Activated CD4-positive, CD25-positive, alpha-beta regulatory T cell (primary cell): ENCODE data around the gene MEI1.

Experiments
- DNase-seq, 4 experiments: peaks; one replicate each; lab custom pipeline; 2025; lab: John Stamatoyannopoulos, UW

MEI1 gene

GRCh38 chr22:41842996-41843970 lies 144.0 kb downstream of the MEI1 start:
- DNase-seq = no peak

DNA sequence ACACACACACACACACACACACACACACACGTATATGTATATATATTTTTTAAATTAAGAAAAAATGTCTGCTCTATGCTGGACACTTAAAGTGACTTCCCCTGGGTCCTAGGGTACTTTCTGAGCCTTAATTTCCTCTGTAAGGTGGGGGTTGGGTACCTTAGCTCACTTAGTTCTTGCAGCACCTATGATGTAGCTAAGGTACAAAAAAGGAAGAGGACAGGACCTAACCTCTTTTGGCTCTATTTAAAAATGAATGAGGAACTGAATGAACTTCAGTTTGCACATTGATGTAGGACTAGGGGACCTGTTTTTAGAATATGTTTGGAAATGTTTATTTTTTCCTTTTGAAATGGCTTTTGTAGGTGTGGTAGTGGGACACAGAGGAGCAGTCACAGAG lies 144.7 kb downstream of the MEI1 start:
- no peak for DNase-seq

- DNase-seq = no peak
These were observed 145.2 kb downstream of the MEI1 start for GRCh38 chr22:41844513-41844912.

DNA sequence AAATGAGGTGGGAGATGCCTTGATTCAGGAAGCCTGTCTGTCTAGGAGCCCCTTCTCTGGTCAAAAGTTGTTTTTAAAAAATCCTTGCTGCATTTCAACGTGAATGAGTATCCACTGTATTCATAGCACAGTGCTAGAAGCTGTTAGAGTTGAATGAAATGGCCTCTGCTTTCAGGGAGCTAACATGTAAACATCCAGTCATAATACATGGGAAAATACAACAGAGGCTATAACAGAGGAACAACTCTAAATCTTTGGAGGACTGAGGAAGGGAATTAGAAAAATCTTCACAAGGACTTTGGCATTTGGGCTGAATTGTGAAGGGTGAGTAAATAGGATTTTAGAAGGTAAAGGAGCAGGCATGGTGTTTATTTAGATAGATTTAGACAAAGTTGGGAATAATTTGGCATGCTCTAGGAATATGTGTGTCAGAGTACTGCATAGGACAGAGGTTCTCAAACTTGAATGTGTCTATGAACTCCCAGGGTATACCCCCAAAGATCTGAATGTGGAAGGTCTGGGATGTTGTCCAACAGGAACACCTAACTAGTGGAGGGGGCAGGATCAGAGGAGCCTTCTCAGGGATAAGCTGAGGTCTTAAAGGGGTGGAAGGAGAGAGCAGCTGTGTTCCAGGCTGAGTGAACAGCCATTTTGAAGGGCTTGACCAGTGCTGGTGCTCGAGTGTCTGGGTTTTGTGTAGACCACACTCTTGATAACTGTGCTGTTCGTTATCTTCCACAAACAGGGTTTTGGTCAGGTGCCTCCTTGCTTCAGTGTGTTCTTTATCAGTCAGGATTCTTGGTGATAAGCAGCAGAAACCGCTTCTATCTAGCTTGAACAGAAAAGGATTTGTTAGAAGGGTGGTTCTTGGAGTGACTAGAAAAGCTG lies 146.3 kb downstream of the MEI1 start:
- DNase-seq = no peak

DNA sequence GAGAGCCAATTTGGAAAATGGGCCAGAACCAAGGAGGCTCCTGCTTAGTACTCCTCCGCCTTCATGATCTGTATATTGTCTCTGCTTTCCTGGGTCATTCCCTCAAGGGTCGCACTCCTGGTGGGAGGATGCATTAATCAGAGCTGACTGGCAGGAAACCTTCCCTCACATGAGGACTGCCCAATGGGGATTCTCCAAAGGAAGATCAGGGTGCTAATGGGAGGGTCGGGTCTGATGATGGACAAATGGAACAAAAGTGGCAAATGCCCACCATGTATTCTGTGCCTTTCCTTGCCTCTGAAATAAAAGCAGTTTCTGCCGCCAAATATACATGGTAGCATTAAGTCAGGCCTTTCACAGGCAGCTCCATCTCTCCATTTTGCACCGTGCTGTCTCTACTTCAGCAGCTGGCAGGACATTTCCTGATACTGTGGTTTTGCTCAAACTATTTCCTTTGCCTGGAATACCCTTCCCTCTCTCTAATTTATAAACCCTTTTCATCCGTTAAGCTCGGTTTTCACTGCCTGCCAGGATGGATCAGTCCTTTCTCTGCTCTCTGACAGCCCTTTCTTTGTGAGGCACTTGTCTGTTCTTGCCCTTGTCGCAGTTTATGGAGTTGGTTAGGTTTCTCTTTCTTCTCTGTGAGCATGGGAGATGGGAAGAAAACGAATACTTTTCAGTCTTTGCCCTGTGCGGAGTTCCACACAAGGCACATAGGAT lies 147.1 kb downstream of the MEI1 start:
- no peak for DNase-seq

DNA sequence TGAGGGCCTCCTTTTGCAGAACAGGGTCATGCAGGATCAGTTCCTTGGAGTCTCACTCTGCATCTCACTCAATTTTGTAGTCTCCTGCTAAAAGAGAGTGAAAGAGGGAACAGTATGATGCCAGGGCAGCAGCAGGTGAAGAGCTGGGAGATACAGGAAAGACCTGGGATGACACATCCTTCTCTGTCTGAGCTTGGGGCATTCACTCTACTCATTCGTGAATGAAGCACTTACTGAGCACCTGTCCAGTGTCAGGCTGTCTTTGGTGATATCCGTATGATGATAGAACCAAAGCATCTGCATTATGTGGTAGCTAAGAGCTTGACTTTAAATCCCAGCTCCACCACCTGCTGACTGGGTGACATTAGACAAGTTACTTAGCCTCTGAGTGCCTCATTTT lies 148.0 kb downstream of the MEI1 start:
- DNase-seq = no peak

- no peak for DNase-seq
These were observed 149.2 kb downstream of the MEI1 start for GRCh38 chr22:41848468-41848867.
